HG03064 (cell line): Measurements from ENCODE around the gene SLFNL1.

ENCODE experiments used
- ATAC-seq: cut with Tn5 transposase; IDR thresholded peaks from one replicate; pipeline ENCODE4 v1.9.1; 2021; ENCODE audit warnings: low read depth; ENCODE audit not compliant: unreplicated experiment

The SLFNL1 gene

GRCh38 chr1:40987439-40988276 is 33.9 kb downstream of the SLFNL1 start:
- no peak for ATAC-seq

GRCh38 chr1:40986956-40987355 is 34.6 kb downstream of the SLFNL1 start:
- ATAC-seq: no peak

GRCh38 chr1:40986328-40986783 is 35.2 kb downstream of the SLFNL1 start:
- no peak for ATAC-seq

GRCh38 chr1:40985875-40986274 is 35.6 kb downstream of the SLFNL1 start:
- no peak for ATAC-seq

GRCh38 chr1:40985161-40985560 is 36.4 kb downstream of the SLFNL1 start:
- no peak for ATAC-seq

GRCh38 chr1:40984531-40984930 is 37.0 kb downstream of the SLFNL1 start:
- no peak for ATAC-seq

- no peak for ATAC-seq
Measured at GRCh38 chr1:40984066-40984465, 37.5 kb downstream of the SLFNL1 start.

- no peak for ATAC-seq
Measured at GRCh38 chr1:40983286-40983685, 38.2 kb downstream of the SLFNL1 start.

- no peak for ATAC-seq
Measured at GRCh38 chr1:40982721-40983120, 38.8 kb downstream of the SLFNL1 start.

- no peak for ATAC-seq
Measured at GRCh38 chr1:40981691-40982448, 39.7 kb downstream of the SLFNL1 start.

- ATAC-seq: no peak
Measured at GRCh38 chr1:40980453-40981121, 40.9 kb downstream of the SLFNL1 start.

GRCh38 chr1:40980068-40980452 is 41.5 kb downstream of the SLFNL1 start:
- ATAC-seq: peak; percentile 6

- peak; percentile 79 for ATAC-seq
Measured at GRCh38 chr1:40979241-40980067, 42.1 kb downstream of the SLFNL1 start, which contains the start of gene CTPS1. TSS of gene CTPS1 (plus strand) at chr1:40979696. CDS start at chr1:40983291, 3,595 bp downstream.

GRCh38 chr1:40978886-40979240 is 42.7 kb downstream of the SLFNL1 start:
- no peak for ATAC-seq

- ATAC-seq: no peak
Measured at GRCh38 chr1:40977716-40978115, 43.8 kb downstream of the SLFNL1 start.

- no peak for ATAC-seq
Measured at GRCh38 chr1:40976952-40977690, 44.4 kb downstream of the SLFNL1 start.

- no peak for ATAC-seq
Measured at GRCh38 chr1:40974945-40975344, 46.6 kb downstream of the SLFNL1 start.

GRCh38 chr1:40973912-40974311 is 47.6 kb downstream of the SLFNL1 start:
- ATAC-seq: no peak

GRCh38 chr1:40971966-40972365 is 49.6 kb downstream of the SLFNL1 start:
- ATAC-seq: no peak

- ATAC-seq: no peak
Measured at GRCh38 chr1:40969445-40969844, 52.1 kb downstream of the SLFNL1 start.
